ENCODE data around the gene CDC25A.

Gene CDC25A

DNA sequence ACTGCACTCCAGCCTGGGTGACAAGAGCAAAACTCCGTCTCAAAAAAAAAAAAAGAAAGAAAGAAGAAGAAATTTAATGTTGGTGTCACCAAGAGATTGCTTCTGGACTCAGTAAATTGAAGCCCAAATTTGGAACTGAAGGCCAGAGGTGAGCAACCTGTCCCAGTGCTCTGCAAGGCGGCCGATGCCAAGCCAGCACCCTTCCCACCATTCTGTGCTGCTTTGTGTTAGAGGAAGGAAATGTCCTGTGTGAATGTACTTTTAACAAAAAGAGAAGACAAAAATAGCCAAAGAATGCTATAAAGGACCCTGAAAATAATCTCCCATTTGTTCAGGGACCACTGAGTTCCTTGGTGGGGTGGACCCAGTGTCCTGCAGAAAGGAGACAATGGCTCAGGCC is 44.6 kb downstream of the CDC25A start:
- in situ Hi-C loops (cut with MboI; ENCODE audit: low sequenced_read_pairs) = loop anchor here (25.0 kb wide), 1 partner anchor 631 kb away; the partner anchor contains the start of gene ELP6

- in situ Hi-C loops (cut with MboI; ENCODE audit: low sequenced_read_pairs) = loop anchor here (25.0 kb wide), 1 partner anchor 630 kb away; the partner anchor contains the start of gene ELP6
Measured at GRCh38 chr3:48142316-48142870, 45.8 kb downstream of the CDC25A start.

GRCh38 chr3:48141604-48142137 is 46.5 kb downstream of the CDC25A start:
- in situ Hi-C loops (cut with MboI; ENCODE audit: low sequenced_read_pairs) = loop anchor here (25.0 kb wide), 1 partner anchor 629 kb away; the partner anchor contains the start of gene ELP6

DNA sequence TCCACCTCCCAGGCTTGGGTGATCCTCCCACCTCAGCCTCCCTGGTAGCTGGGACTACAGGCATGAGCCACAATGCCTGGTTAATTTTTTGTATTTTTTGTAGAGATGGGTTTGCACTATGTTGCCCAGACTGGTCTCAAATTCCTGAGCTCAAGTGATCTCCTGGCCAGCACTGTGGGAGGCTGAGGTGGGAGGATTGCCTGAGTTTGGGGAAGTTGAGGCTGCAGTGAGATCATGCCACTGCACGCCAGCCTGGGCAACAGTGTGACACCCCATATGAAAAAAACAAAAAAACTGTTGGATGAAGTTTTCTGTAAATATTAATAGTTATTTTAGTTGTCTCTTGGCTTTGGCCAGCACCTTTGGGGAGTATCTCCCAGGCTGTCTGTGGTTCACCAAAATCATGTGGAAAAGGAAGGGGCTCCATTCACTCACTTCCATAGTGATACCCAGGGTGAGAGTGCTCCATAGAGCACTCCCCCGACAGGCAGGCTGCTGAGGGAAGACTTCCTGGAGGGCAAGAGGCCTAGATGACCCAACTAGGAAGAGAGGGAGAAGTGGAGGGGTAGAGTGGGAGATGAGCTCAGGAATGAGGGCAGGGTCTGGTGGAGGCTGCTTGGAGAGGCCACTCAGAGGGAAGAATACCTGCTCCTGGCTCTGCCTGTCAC is 47.1 kb downstream of the CDC25A start:
- in situ Hi-C loops (cut with MboI; ENCODE audit: low sequenced_read_pairs) = loop anchor here (25.0 kb wide), 1 partner anchor 629 kb away; the partner anchor contains the start of gene ELP6

- in situ Hi-C loops (cut with MboI; ENCODE audit: low sequenced_read_pairs) = loop anchor here (25.0 kb wide), 1 partner anchor 628 kb away; the partner anchor contains the start of gene ELP6
Measured at GRCh38 chr3:48140336-48140757, 47.9 kb downstream of the CDC25A start.

DNA sequence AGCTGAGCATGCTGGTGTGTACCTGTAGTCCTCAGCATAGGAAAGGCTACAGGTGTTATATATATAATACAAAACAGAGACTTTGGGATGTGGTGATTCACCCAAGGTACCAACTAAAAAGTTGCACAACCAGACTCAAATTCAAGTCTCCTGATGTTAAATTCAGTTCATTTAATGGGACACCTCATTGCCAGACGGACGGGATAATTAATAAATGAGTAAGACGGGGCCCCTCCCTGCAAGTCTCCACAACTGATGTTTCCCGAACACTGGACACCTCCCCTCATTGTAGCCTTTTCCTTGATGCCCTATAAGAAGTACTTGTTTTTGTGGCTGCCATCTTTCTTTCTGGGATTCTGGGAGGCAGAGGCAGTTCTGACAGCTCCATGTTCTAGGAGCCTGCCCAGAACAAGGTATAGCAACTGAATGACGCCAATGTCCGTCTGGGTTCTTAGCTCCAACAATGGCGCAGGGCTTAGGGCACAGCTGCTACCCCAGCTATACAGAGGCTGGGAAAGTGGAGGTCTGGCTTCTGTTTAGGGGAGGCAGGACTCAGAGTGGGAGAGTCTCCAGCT is 50.7 kb downstream of the CDC25A start:
- in situ Hi-C loops (cut with MboI; ENCODE audit: low sequenced_read_pairs) = loop anchor here (25.0 kb wide), 1 partner anchor 625 kb away; the partner anchor contains the start of gene ELP6

- in situ Hi-C loops (cut with MboI; ENCODE audit: low sequenced_read_pairs) = loop anchor here (25.0 kb wide), 1 partner anchor 624 kb away; the partner anchor contains the start of gene ELP6
Measured at GRCh38 chr3:48135552-48136495, 52.4 kb downstream of the CDC25A start.

GRCh38 chr3:48130321-48130904 is 57.8 kb downstream of the CDC25A start:
- in situ Hi-C loops (cut with MboI; ENCODE audit: low sequenced_read_pairs) = loop anchor here (25.0 kb wide), 1 partner anchor 618 kb away; the partner anchor contains the start of gene ELP6

- in situ Hi-C loops (cut with MboI; ENCODE audit: low sequenced_read_pairs) = loop anchor here (25.0 kb wide), 1 partner anchor 618 kb away; the partner anchor contains the start of gene ELP6
Measured at GRCh38 chr3:48129921-48130320, 58.3 kb downstream of the CDC25A start.

DNA sequence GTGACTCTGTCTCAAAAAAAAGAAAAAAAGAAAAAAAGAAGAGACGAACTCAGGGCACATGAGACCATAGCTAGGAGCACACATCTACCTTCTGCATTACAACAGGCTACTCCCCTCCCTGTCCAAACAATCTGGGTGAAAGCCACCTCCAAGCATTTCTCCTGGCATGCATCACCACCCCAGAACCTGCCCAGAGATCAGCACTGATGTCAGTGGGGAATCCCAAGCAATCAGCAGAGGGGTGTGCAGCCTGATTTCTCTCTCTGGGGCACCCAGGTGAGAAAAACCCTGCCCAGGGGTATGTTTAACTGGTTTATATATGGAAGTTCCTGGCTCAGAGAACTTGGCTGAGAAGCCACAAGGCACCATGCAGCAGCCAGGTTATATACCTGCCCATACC is 59.4 kb downstream of the CDC25A start:
- in situ Hi-C loops (cut with MboI; ENCODE audit: low sequenced_read_pairs) = loop anchor here (25.0 kb wide), 1 partner anchor 616 kb away; the partner anchor contains the start of gene ELP6

DNA sequence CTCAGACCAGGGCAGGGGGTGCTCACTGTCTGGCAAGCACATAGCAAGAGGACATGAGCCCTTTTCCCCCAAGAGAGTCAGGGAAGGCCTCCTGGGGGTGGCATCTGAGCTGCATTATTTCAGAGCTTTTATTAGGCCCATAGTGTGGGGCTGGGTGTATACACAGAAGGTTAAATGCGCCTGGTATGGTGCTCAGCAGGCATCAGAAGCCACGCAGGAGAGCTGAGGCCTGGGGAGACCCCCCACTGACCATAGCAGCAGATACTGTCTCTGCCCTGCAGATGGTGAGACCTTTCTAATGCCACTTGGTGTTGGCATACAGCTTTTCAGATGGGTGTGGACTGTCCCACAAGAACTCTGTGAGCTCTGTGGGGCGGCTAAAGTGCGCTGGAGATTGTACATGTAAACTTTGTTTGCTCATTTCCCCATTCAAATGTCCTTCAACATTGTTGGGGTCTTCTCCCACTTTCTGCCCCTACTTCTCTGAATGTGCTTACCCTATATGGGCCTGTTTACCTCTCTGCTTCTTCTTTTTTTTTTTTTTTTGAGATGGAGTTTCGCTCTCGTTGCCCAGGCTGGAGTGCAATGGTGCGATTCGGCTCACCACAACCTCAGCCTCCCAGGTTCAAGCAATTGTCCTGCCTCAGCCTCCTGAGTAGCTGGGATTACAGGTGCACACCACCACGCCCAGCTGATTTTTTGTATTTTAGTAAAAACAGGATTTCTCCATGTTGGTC is 62.2 kb downstream of the CDC25A start:
- in situ Hi-C loops (cut with MboI; ENCODE audit: low sequenced_read_pairs) = loop anchor here (25.0 kb wide), 1 partner anchor 614 kb away; the partner anchor contains the start of gene ELP6

DNA sequence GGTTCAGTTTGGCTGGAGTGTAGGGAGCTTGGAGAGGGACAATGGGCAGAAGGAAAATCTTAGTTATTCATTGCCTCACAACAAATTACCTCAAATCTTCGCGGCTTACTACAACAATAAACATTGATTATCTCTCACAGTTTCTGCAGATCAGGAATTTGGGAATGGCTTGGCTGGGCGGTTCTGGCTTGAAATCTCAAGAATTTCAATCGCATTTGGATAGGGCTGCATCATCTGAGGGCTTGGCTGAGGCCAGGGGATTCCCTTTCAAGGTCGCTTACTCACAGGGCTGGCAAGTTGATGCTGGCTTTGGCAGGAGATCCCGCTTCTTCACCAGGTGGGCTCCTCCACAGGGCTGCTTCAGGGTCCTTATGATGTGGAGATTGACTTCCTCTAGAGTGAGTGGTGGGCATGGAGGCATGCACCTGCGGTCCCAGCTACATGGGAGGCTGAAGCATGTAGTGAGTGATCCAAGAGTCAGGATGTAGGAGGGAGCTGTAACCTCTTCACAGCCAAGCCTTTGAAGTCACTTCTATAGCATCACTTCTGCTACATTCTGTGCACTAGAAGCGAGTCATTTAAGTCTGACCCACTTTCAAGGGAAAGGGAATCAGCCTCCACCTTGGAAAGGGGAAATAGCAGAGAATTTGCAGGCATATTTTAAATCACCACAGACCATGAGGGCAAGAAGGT is 63.1 kb downstream of the CDC25A start:
- in situ Hi-C loops (cut with MboI; ENCODE audit: low sequenced_read_pairs) = loop anchor here (25.0 kb wide), 1 partner anchor 613 kb away; the partner anchor contains the start of gene ELP6

- in situ Hi-C loops (cut with MboI; ENCODE audit: low sequenced_read_pairs) = no loop called here
Measured at GRCh38 chr3:48123346-48123745, 64.9 kb downstream of the CDC25A start.

DNA sequence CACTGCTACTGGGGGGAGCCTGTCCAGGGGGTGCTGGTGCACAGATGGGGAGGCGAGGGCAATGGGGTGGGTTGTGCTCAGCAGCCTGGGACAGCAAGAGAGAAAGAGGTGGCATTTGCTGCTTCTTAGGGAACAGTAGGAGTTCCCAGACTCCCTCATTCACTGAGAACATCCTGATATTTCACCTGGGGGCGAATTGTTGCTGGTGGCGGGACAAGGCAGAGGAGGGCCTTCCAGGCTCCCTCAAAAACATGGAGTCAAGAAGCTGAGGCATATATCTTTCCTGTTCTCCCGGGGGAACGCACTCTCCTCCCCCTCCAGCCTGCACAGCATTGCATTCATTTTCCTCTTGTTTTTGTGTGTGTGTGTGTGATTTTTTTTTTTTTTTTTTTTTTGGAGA is 65.7 kb downstream of the CDC25A start:
- in situ Hi-C loops (cut with MboI; ENCODE audit: low sequenced_read_pairs) = no loop called here

GRCh38 chr3:48120223-48120622 is 68.0 kb downstream of the CDC25A start:
- in situ Hi-C loops (cut with MboI; ENCODE audit: low sequenced_read_pairs) = no loop called here

GRCh38 chr3:48119505-48120193 is 68.6 kb downstream of the CDC25A start:
- in situ Hi-C loops (cut with MboI; ENCODE audit: low sequenced_read_pairs) = no loop called here

GRCh38 chr3:48118928-48119327 is 69.3 kb downstream of the CDC25A start:
- in situ Hi-C loops (cut with MboI; ENCODE audit: low sequenced_read_pairs) = no loop called here

- in situ Hi-C loops (cut with MboI; ENCODE audit: low sequenced_read_pairs) = no loop called here
Measured at GRCh38 chr3:48118322-48118721, 69.9 kb downstream of the CDC25A start.
